ENCODE measurements around the gene TWIST1. TPM values are rescaled to one million over a fixed set of nuclear protein-coding genes. Genes with fewer than 3 reads are reported as not detected.

Gene TWIST1
- 2.0 TPM in 1 of 2 replicates, not detected in the other for total RNA-seq

DNA sequence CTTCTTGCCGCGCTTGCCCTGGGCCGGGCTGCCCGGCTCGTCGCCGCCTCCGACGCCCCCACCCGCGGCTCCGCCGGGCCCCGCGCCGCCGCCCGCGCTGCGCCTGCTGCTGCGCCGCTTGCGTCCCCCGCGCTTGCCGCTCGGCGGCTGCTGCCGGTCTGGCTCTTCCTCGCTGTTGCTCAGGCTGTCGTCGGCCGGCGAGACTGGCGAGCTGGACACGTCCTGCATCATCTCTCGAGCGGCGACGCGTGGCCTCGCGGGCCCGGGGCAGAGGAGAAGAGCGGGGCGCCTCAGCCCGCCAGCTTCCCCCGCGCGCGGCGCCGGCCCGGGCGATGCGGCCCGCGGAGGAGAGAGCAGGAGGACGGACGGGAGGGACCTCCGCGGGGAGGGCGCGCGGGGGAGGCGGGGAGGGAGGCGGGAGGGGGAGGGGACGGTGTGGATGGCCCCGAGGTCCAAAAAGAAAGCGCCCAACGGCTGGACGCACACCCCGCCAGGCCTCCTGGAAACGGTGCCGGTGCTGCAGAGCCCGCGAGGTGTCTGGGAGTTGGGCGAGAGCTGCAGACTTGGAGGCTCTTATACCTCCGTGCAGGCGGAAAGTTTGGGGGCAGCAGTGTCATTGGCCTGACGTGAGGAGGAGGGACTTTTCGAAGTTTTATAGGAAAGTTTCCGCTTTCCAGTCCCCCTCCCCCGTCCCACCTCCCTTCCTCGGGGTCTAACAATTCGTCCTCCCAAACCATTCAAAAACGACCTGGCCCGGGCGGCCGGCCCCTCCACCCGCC, at the start of gene TWIST1:
TWIST1 (minus strand) TSS at position 546 of the 779 bp plus-strand sequence; CDS start at position 231, 315 bp downstream.

DNA sequence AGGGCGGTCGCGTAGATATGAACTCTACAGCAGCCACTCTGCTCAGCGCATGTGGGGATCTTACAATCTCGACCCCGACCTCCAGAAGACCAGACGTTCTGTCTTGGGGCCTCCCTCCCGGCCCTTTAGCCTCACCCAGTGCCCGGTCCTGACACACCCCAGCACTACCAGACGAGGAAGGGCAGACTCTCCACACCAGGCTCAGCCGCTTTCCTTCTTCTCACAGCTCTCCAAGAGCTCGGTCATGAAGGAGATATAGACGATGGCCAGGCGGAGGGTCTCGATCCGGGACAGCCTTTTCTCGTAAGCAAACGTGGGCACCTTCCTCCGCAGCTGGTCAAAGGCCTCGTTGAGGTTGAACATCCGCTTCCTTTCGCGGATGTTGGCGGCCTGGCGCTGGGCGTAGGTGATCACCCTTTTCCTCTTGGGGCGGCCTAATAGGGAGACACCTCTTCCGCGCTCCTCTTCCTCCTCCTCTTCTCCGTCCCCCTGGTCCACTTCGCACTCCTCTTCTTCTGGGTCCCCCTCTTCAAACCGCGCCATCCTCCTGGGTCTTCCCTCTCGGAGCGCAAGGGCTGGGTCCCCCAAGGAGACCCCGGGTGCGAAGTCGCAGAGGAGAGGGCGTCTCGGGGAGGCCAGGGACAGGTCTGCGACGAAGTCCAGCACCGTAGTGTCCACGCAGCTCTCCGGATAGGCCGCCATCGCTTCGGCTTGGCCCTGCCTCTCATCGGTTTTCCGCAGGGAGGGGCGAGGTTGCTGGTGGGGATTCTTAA, 27.4 kb upstream of the TWIST1 start, which contains the start of gene FERD3L:
FERD3L (minus strand) TSS at position 761 of the 773 bp plus-strand sequence; CDS start at position 702, 59 bp downstream.

Other genes starting within 250 kb of the TWIST1 start
- not detected in 2 replicates for gene FERD3L, start 27.8 kb upstream of the TWIST1 start, total RNA-seq

Measured in thoracic aorta endothelial cell (primary cell).